Measurements from ENCODE around the gene TENM4.
"Not testable (repeated sequence)": the region's sequence is repeated elsewhere in the genome, so short reads cannot be mapped to it uniquely, and the experiment has no call there.

The TENM4 gene

GRCh38 chr11:78646564-78647185 lies 794.2 kb downstream of the TENM4 start:
- no peak for DNase-seq

- peak; percentile 80 for DNase-seq
Observed at GRCh38 chr11:78645226-78646202, 795.3 kb downstream of the TENM4 start.

GRCh38 chr11:78643676-78644056 lies 797.2 kb downstream of the TENM4 start:
- no peak for DNase-seq

- DNase-seq: no peak
Observed at GRCh38 chr11:78642979-78643675, 797.7 kb downstream of the TENM4 start.

GRCh38 chr11:78641541-78641940 lies 799.3 kb downstream of the TENM4 start:
- no peak for DNase-seq

- no peak for DNase-seq
Observed at GRCh38 chr11:78638704-78639380, 802.0 kb downstream of the TENM4 start.

GRCh38 chr11:78637527-78637926 lies 803.3 kb downstream of the TENM4 start:
- not testable (repeated sequence) for DNase-seq

GRCh38 chr11:78635814-78636506 lies 804.9 kb downstream of the TENM4 start:
- DNase-seq: no peak

GRCh38 chr11:78633516-78634310 lies 807.1 kb downstream of the TENM4 start:
- no peak for DNase-seq

GRCh38 chr11:78630561-78631303 lies 810.1 kb downstream of the TENM4 start:
- no peak for DNase-seq

- DNase-seq: no peak
Observed at GRCh38 chr11:78630155-78630554, 810.7 kb downstream of the TENM4 start.

GRCh38 chr11:78622666-78623065 lies 818.2 kb downstream of the TENM4 start:
- DNase-seq: no peak

GRCh38 chr11:78620159-78620558 lies 820.7 kb downstream of the TENM4 start:
- DNase-seq: no peak

GRCh38 chr11:78615724-78616123 lies 825.1 kb downstream of the TENM4 start:
- no peak for DNase-seq

GRCh38 chr11:78613378-78613813 lies 827.4 kb downstream of the TENM4 start:
- no peak for DNase-seq

GRCh38 chr11:78612721-78613377 lies 828.0 kb downstream of the TENM4 start:
- DNase-seq: no peak

- not testable (repeated sequence) for DNase-seq
Observed at GRCh38 chr11:78609321-78609720, 831.5 kb downstream of the TENM4 start.

GRCh38 chr11:78607696-78608095 lies 833.1 kb downstream of the TENM4 start:
- DNase-seq: no peak

- no peak for DNase-seq
Observed at GRCh38 chr11:78606667-78607066, 834.2 kb downstream of the TENM4 start.

GRCh38 chr11:78605296-78605695 lies 835.5 kb downstream of the TENM4 start:
- no peak for DNase-seq
